DND-41 (cell line): ENCODE data around the gene RADIL.

ENCODE experiments used
- CTCF ChIP-seq: IDR thresholded peaks from 2 replicates; pipeline ENCODE4 v1.5.1; 2012; ENCODE audit warnings: borderline replicate concordance, low read length, moderate library complexity, mild to moderate bottlenecking; ENCODE audit not compliant: poor library complexity, severe bottlenecking; ENCODE audit errors: extremely low read depth
- EZH2 ChIP-seq: IDR thresholded peaks from 3 replicates; pipeline ENCODE4 v1.6.1; 2012; ENCODE audit warnings: borderline replicate concordance, low read depth, mild to moderate bottlenecking, moderate library complexity, low read length, inconsistent platforms; ENCODE audit not compliant: severe bottlenecking

GRCh38 chr7:4801839-4802231 is 81.7 kb downstream of the RADIL start:
- TF ChIP-seq EZH2 (no peak), CTCF (no peak)
